HepG2 (cell line): ENCODE data around the gene RRBP1. TPM values are rescaled to one million over a fixed set of nuclear protein-coding genes. Genes with fewer than 3 reads are reported as not detected.

Experiments
- AKAP8 ChIP-seq: sonication (generic); formaldehyde crosslinking; IDR thresholded peaks from 2 replicates; pipeline ENCODE4 v1.5.1; 2020; ENCODE audit warnings: mild to moderate bottlenecking, missing genetic modification reagents
- EZH2 ChIP-seq: conservative IDR thresholded peaks from 2 replicates; pipeline ENCODE4 v1.6.1; 2012; ENCODE audit warnings: mild to moderate bottlenecking, low read depth, low read length, moderate library complexity
- HNF4A ChIP-seq: sonication (generic); formaldehyde crosslinking; IDR thresholded peaks from 2 replicates; pipeline ENCODE4 v1.4.0; 2020; ENCODE audit warnings: missing genetic modification reagents
- HOXD1 ChIP-seq: sonication (generic); formaldehyde crosslinking; IDR thresholded peaks from 2 replicates; pipeline ENCODE4 v1.5.0; 2020; ENCODE audit warnings: missing genetic modification reagents
- JDP2 ChIP-seq: sonication (generic); formaldehyde crosslinking; IDR thresholded peaks from 2 replicates; pipeline ENCODE4 v1.8.1; 2022; ENCODE audit warnings: missing genetic modification reagents, borderline replicate concordance
- KLF12 ChIP-seq: sonication (generic); formaldehyde crosslinking; IDR thresholded peaks from 2 replicates; pipeline ENCODE4 v1.4.0; 2020; ENCODE audit warnings: missing genetic modification reagents, borderline replicate concordance
- RBM22 ChIP-seq: fragments of 200-400 bp; formaldehyde crosslinking; optimal IDR thresholded peaks from 2 replicates; pipeline ENCODE3; 2017; ENCODE audit warnings: mild to moderate bottlenecking, low read length, moderate library complexity
- SMAD3 ChIP-seq: sonication (generic); formaldehyde crosslinking; IDR thresholded peaks from 2 replicates; pipeline ENCODE4 v1.4.0; 2020; ENCODE audit warnings: missing genetic modification reagents
- TAF15 ChIP-seq: fragments of 200-400 bp; formaldehyde crosslinking; IDR thresholded peaks from one replicate; pipeline ENCODE4 v1.6.1; 2018; ENCODE audit warnings: mild to moderate bottlenecking, low read depth, low read length; ENCODE audit not compliant: poor library complexity, severe bottlenecking
- TBX3 ChIP-seq: fragments of 450-650 bp; IDR thresholded peaks from 2 replicates; pipeline ENCODE4 v1.6.1; 2017; ENCODE audit warnings: antibody characterized with exemption, mild to moderate bottlenecking, inconsistent platforms, borderline replicate concordance
- ZBTB7A ChIP-seq: sonication (generic); formaldehyde crosslinking; IDR thresholded peaks from 2 replicates; pipeline ENCODE4 v1.8.0; 2022; ENCODE audit warnings: mild to moderate bottlenecking, missing genetic modification reagents
- ZMYM4 ChIP-seq: sonication (generic); formaldehyde crosslinking; IDR thresholded peaks from 2 replicates; pipeline ENCODE4 v1.8.1; 2023; ENCODE audit warnings: mild to moderate bottlenecking, missing genetic modification reagents
- ZNF17 ChIP-seq: sonication (generic); formaldehyde crosslinking; IDR thresholded peaks from 2 replicates; pipeline ENCODE4 v1.5.0; 2020; ENCODE audit warnings: mild to moderate bottlenecking, missing genetic modification reagents
- ZNF317 ChIP-seq: sonication (generic); formaldehyde crosslinking; IDR thresholded peaks from 2 replicates; pipeline ENCODE4 v1.5.0; 2020; ENCODE audit warnings: mild to moderate bottlenecking, missing genetic modification reagents
- ZNF496 ChIP-seq: sonication (generic); formaldehyde crosslinking; IDR thresholded peaks from 2 replicates; pipeline ENCODE4 v1.8.1; 2023; ENCODE audit warnings: mild to moderate bottlenecking, moderate library complexity, missing genetic modification reagents; ENCODE audit not compliant: insufficient replicate concordance
- ZNF557 ChIP-seq: sonication (generic); formaldehyde crosslinking; IDR thresholded peaks from 2 replicates; pipeline ENCODE4 v1.4.0; 2020; ENCODE audit warnings: missing genetic modification reagents
- ZNF747 ChIP-seq: sonication (generic); formaldehyde crosslinking; IDR thresholded peaks from 2 replicates; pipeline ENCODE4 v1.8.1; 2023; ENCODE audit warnings: missing genetic modification reagents, mild to moderate bottlenecking, borderline replicate concordance
- ZNF773 ChIP-seq: sonication (generic); formaldehyde crosslinking; IDR thresholded peaks from 2 replicates; pipeline ENCODE4 v1.4.0; 2020; ENCODE audit warnings: missing genetic modification reagents, borderline replicate concordance
- polyA plus RNA-seq, 8 experiments: library from polyadenylated mRNA; depleted of rRNA in 3 of 8; stranded (reverse) in 7 of 8; unstranded in 1 of 8; fragments of >200 nt; fragmentation: Illumina TruSeq in 4 of 8; extraction: Trizol in 4 of 8; gene quantifications; 2 replicates each; pipeline versions ENCODE4 v1.2.1 to v1.2.3, GENCODE V29; 2011 to 2016; ENCODE audit warnings: low read depth in 4 of 8, missing spikeins in 1 of 8, mixed read lengths in 1 of 8; ENCODE audit not compliant: insufficient read depth in 1 of 8
- total RNA-seq, 5 experiments: library from RNA; depleted of rRNA; stranded (reverse); fragments of >200 nt; fragmentation: Illumina TruSeq; extraction: Trizol; gene quantifications; 2 replicates each; pipeline ENCODE4 v1.2.3, GENCODE V29; 2016; ENCODE audit warnings: low read depth in 1 of 5
- TF ChIP-seq, protein P1 (sequence below): sonication (generic); formaldehyde crosslinking; IDR thresholded peaks from 2 replicates; pipeline ENCODE4 v1.5.0; 2020; ENCODE audit warnings: missing genetic modification reagents, mild to moderate bottlenecking, borderline replicate concordance
- TF ChIP-seq, protein P2 (sequence below): sonication (generic); formaldehyde crosslinking; IDR thresholded peaks from 2 replicates; pipeline ENCODE4 v1.9.0; 2022; ENCODE audit warnings: missing genetic modification reagents, mild to moderate bottlenecking, borderline replicate concordance
- TF ChIP-seq, protein P3 (sequence below): sonication (generic); formaldehyde crosslinking; IDR thresholded peaks from 2 replicates; pipeline ENCODE4 v1.9.0; 2021; ENCODE audit warnings: missing genetic modification reagents, borderline replicate concordance
- TF ChIP-seq, protein P4 (sequence below): sonication (generic); formaldehyde crosslinking; IDR thresholded peaks from 2 replicates; pipeline ENCODE4 v1.4.0; 2020; ENCODE audit warnings: missing genetic modification reagents, borderline replicate concordance

RRBP1 gene
- total and polyA plus RNA-seq, 2 of the 13 experiments (the other 11 are each of a cell fraction or from before 2014, with no cell fraction given): 150 to 222 TPM

DNA sequence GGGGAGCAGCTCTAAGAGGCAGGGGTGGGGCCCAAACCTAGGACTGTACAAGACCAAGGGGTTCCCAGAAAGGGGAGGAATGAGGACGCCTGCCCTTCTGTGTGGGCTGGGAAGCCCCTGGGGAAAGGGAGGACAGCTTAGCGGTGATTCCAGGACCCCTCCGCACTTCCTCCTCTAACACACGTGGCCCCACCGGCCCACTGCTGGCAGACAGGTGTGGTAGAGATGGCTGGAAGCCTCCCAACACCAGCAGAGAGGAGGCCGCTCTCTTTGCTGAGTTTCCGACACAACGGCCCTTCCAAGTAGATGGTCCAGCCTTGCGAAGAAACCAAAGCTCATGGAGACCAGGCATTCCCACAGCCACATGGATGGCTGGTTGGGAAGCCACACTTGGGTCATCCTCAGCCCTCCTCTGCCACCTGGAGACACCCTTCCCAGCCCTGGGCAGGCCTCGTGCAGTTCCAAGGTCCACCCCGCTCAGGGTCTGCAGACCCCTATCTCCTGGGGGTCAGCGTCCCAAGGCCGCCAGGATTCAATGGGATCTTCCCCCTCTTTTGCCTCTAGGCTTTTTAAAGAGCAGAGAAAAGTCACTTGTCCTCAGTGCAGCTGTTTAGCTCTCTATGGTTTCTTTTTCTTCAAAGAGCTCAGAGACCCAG, 43.9 kb downstream of the RRBP1 start (continued):
- TF ChIP-seq, protein P1, sequence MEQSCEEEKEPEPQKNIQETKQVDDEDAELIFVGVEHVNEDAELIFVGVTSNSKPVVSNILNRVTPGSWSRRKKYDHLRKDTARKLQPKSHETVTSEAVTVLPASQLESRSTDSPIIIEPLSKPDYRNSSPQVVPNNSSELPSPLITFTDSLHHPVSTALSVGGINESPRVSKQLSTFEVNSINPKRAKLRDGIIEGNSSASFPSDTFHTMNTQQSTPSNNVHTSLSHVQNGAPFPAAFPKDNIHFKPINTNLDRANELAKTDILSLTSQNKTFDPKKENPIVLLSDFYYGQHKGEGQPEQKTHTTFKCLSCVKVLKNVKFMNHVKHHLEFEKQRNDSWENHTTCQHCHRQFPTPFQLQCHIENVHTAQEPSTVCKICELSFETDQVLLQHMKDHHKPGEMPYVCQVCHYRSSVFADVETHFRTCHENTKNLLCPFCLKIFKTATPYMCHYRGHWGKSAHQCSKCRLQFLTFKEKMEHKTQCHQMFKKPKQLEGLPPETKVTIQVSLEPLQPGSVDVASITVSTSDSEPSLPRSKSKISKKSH: no peak
- TF ChIP-seq TAF15 (no peak), ZBTB7A (CRISPR knock-in tag) (peak; percentile 25; the same call in 1 of the 2 replicates), EZH2 (no peak), ZNF496 (CRISPR knock-in tag) (no peak), JDP2 (CRISPR knock-in tag) (no peak), KLF12 (CRISPR knock-in tag) (no peak), ZMYM4 (no peak), SMAD3 (CRISPR knock-in tag) (no peak), RBM22 (peak; percentile 96), ZNF317 (CRISPR knock-in tag) (no peak), ZNF17 (no peak), ZNF773 (CRISPR knock-in tag) (no peak), ZNF747 (CRISPR knock-in tag) (no peak), TBX3 (no peak), HOXD1 (CRISPR knock-in tag) (no peak), HNF4A (CRISPR knock-in tag) (peak; percentile 26; the same call in 1 of the 2 replicates), AKAP8 (CRISPR knock-in tag) (peak; percentile 39; the same call in 1 of the 2 replicates), ZNF557 (CRISPR knock-in tag) (no peak)
- TF ChIP-seq, protein P2, sequence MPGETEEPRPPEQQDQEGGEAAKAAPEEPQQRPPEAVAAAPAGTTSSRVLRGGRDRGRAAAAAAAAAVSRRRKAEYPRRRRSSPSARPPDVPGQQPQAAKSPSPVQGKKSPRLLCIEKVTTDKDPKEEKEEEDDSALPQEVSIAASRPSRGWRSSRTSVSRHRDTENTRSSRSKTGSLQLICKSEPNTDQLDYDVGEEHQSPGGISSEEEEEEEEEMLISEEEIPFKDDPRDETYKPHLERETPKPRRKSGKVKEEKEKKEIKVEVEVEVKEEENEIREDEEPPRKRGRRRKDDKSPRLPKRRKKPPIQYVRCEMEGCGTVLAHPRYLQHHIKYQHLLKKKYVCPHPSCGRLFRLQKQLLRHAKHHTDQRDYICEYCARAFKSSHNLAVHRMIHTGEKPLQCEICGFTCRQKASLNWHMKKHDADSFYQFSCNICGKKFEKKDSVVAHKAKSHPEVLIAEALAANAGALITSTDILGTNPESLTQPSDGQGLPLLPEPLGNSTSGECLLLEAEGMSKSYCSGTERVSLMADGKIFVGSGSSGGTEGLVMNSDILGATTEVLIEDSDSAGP (CRISPR knock-in tag): 0 out of 2 replicates have a peak, but pooled peaks have one; percentile 22
- TF ChIP-seq, protein P3, sequence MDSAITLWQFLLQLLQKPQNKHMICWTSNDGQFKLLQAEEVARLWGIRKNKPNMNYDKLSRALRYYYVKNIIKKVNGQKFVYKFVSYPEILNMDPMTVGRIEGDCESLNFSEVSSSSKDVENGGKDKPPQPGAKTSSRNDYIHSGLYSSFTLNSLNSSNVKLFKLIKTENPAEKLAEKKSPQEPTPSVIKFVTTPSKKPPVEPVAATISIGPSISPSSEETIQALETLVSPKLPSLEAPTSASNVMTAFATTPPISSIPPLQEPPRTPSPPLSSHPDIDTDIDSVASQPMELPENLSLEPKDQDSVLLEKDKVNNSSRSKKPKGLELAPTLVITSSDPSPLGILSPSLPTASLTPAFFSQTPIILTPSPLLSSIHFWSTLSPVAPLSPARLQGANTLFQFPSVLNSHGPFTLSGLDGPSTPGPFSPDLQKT: no peak
- TF ChIP-seq, protein P4, sequence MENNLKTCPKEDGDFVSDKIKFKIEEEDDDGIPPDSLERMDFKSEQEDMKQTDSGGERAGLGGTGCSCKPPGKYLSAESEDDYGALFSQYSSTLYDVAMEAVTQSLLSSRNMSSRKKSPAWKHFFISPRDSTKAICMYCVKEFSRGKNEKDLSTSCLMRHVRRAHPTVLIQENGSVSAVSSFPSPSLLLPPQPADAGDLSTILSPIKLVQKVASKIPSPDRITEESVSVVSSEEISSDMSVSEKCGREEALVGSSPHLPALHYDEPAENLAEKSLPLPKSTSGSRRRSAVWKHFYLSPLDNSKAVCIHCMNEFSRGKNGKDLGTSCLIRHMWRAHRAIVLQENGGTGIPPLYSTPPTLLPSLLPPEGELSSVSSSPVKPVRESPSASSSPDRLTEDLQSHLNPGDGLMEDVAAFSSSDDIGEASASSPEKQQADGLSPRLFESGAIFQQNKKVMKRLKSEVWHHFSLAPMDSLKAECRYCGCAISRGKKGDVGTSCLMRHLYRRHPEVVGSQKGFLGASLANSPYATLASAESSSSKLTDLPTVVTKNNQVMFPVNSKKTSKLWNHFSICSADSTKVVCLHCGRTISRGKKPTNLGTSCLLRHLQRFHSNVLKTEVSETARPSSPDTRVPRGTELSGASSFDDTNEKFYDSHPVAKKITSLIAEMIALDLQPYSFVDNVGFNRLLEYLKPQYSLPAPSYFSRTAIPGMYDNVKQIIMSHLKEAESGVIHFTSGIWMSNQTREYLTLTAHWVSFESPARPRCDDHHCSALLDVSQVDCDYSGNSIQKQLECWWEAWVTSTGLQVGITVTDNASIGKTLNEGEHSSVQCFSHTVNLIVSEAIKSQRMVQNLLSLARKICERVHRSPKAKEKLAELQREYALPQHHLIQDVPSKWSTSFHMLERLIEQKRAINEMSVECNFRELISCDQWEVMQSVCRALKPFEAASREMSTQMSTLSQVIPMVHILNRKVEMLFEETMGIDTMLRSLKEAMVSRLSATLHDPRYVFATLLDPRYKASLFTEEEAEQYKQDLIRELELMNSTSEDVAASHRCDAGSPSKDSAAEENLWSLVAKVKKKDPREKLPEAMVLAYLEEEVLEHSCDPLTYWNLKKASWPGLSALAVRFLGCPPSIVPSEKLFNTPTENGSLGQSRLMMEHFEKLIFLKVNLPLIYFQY (CRISPR knock-in tag): no peak
